Endothelial cell of umbilical vein (primary cell): ENCODE measurements around the gene PTP4A1. TPM values are rescaled to one million over a fixed set of nuclear protein-coding genes. Genes with fewer than 3 reads are reported as not detected.

Experiments
- BruUV-seq: library from RNA; stranded (reverse); fragments of 400-500 nt; replicated peaks from 2 replicates; lab custom pipeline; 2021; lab: Mats Ljungman, UMichigan
- CTCF ChIA-PET: fragments of 300-600, 350-600 bp; sonication (Branson Sonifier 250); formaldehyde crosslinking; loops from one replicate; lab custom pipeline; 2021; ENCODE audit warnings: antibody characterized with exemption, inconsistent platforms; lab: Charles Lee
- POLR2A ChIA-PET: fragments of 300-600, 350-600 bp; sonication (Branson Sonifier 250); formaldehyde crosslinking; loops from one replicate; lab custom pipeline; 2021; ENCODE audit warnings: antibody characterized with exemption, inconsistent platforms; lab: Charles Lee
- DNase-seq: peaks from one replicate; pipeline ENCODE4 v3.0.0-alpha.2; 2011; ENCODE audit warnings: low read depth, low spot score
- FAIRE-seq: peaks from 2 replicates; lab custom pipeline; 2011; peaks lifted over from hg19 to GRCh38; lab: Jason Lieb, UNC
- H2AFZ ChIP-seq: 2 replicates; pipeline ENCODE4 v1.6.0; 2012; ENCODE audit warnings: low read depth, low read length, control low read depth, inconsistent platforms
- H3K27ac ChIP-seq: 2 replicates; pipeline ENCODE4 v1.5.1; 2011; ENCODE audit warnings: low read depth, mild to moderate bottlenecking, control low read depth, low read length, moderate library complexity; ENCODE audit not compliant: insufficient read depth
- H3K27me3 ChIP-seq, 2 experiments: 2 replicates each; pipeline versions ENCODE4 v1.6.0 to v1.6.1; 2011; ENCODE audit warnings: low read length in 2 of 2, mixed read lengths in 1 of 2; ENCODE audit not compliant: control insufficient read depth in 2 of 2, insufficient read depth in 2 of 2
- H3K36me3 ChIP-seq, 2 experiments: 2 replicates in 1 of 2; 3 replicates in 1 of 2; pipeline ENCODE4 v1.5.1; 2011; ENCODE audit warnings: low read length in 2 of 2, mild to moderate bottlenecking in 1 of 2, moderate library complexity in 1 of 2; ENCODE audit not compliant: control insufficient read depth in 2 of 2, insufficient read depth in 2 of 2; ENCODE audit errors: extremely low read depth in 1 of 2
- H3K4me1 ChIP-seq: 3 replicates; pipeline ENCODE4 v1.5.1; 2011; ENCODE audit warnings: mild to moderate bottlenecking, low read length; ENCODE audit not compliant: control insufficient read depth, insufficient read depth; ENCODE audit errors: extremely low read depth
- H3K4me2 ChIP-seq: 2 replicates; pipeline ENCODE4 v1.6.1; 2011; ENCODE audit warnings: low read length, control low read depth, mixed read lengths; ENCODE audit not compliant: insufficient read depth
- H3K4me3 ChIP-seq, 3 experiments: fragments of 200-600 bp in 1 of 3; sonication (generic), shearing (Covaris generic) in 1 of 3; replicated peaks in 1 of 3; 2 replicates each; pipeline ENCODE4 v1.5.1; 2011 to 2016; ENCODE audit warnings: control low read depth in 3 of 3, low read length in 3 of 3, mild to moderate bottlenecking in 2 of 3, inconsistent platforms in 1 of 3, low read depth in 1 of 3, moderate library complexity in 1 of 3; ENCODE audit not compliant: insufficient read depth in 1 of 3
- H3K79me2 ChIP-seq: 2 replicates; pipeline ENCODE4 v1.6.0; 2012; ENCODE audit warnings: low read length, inconsistent platforms; ENCODE audit not compliant: control insufficient read depth, insufficient read depth
- H3K9ac ChIP-seq: replicated peaks from 2 replicates; pipeline ENCODE3; 2011; ENCODE audit warnings: low read length, control low read depth; ENCODE audit not compliant: insufficient read depth; ENCODE audit errors: extremely low read depth
- H3K9me1 ChIP-seq: replicated peaks from 3 replicates; pipeline ENCODE4 v1.6.0; 2011; ENCODE audit warnings: mild to moderate bottlenecking, low read length; ENCODE audit not compliant: control insufficient read depth, insufficient read depth; ENCODE audit errors: extremely low read depth
- H3K9me3 ChIP-seq: replicated peaks from 2 replicates; pipeline ENCODE4 v1.5.1; 2012; ENCODE audit warnings: low read length, inconsistent platforms; ENCODE audit not compliant: control insufficient read depth, insufficient read depth
- H4K20me1 ChIP-seq: replicated peaks from 2 replicates; pipeline ENCODE3; 2011; ENCODE audit warnings: mild to moderate bottlenecking, low read length; ENCODE audit not compliant: control insufficient read depth, insufficient read depth; ENCODE audit errors: extremely low read depth
- EZH2 ChIP-seq: IDR thresholded peaks from 2 replicates; pipeline ENCODE4 v1.6.1; 2012; ENCODE audit warnings: borderline replicate concordance, low read depth, mild to moderate bottlenecking, moderate library complexity, low read length, inconsistent platforms; ENCODE audit not compliant: severe bottlenecking
- FOS ChIP-seq: IDR thresholded peaks from 2 replicates; pipeline ENCODE4 v1.6.1; 2011; ENCODE audit warnings: mild to moderate bottlenecking, low read length, moderate library complexity, borderline replicate concordance; ENCODE audit not compliant: insufficient read depth
- GATA2 ChIP-seq: IDR thresholded peaks from 2 replicates; pipeline ENCODE4 v1.7.0; 2011; ENCODE audit warnings: low read depth, mild to moderate bottlenecking, moderate library complexity, mixed read lengths, low read length; ENCODE audit not compliant: insufficient read length, insufficient read depth
- JUN ChIP-seq: IDR thresholded peaks from 2 replicates; pipeline ENCODE4 v1.6.1; 2011; ENCODE audit warnings: borderline replicate concordance, low read depth; ENCODE audit not compliant: insufficient read length, insufficient read depth
- MYC ChIP-seq: IDR thresholded peaks from one replicate; pipeline ENCODE4 v1.6.1; 2011; ENCODE audit warnings: mild to moderate bottlenecking, low read depth, low read length
- POLR2A ChIP-seq: IDR thresholded peaks from 2 replicates; pipeline ENCODE4 v1.6.1; 2012; ENCODE audit warnings: low read depth, mild to moderate bottlenecking, control low read depth, low read length
- POLR2AphosphoS5 ChIP-seq: IDR thresholded peaks from 2 replicates; pipeline ENCODE4 v1.6.1; 2012; ENCODE audit warnings: low read depth, mild to moderate bottlenecking, control low read depth, low read length, moderate library complexity; ENCODE audit not compliant: insufficient read depth
- dilution Hi-C: fragments of 300-500 bp; cut with MboI; formaldehyde crosslinking; loops from one replicate; pipeline ENCODE4 v1.15.0; 2019; ENCODE audit warnings: low sequenced_read_pairs; ENCODE audit not compliant: extremely low pct_ligation_motif_present
- intact Hi-C: fragments of 100-400 bp; cut with micrococcal nuclease; formaldehyde crosslinking; loops from one replicate; pipeline ENCODE4 v1.10.0; 2022
- polyA plus RNA-seq, 4 experiments: library from polyadenylated mRNA; depleted of rRNA in 3 of 4; stranded (reverse) in 3 of 4; unstranded in 1 of 4; fragments of >200 nt; gene quantifications; 2 replicates each; pipeline versions ENCODE4 v1.2.1 to v1.2.3, GENCODE V29; 2011 to 2012; ENCODE audit warnings: missing spikeins in 1 of 4
- total RNA-seq: library from RNA; stranded (reverse); gene quantifications from 2 replicates; pipeline ENCODE4 v1.2.3, GENCODE V29; 2021
- TF ChIP-seq, protein P1 (sequence below), 2 donors: IDR thresholded peaks; 1 replicate in 1 of 2; 2 replicates in 1 of 2; pipeline ENCODE4 v1.5.1; 2011; ENCODE audit warnings: low read length in 2 of 2, mild to moderate bottlenecking in 2 of 2, moderate library complexity in 2 of 2, control low read depth in 1 of 2, inconsistent platforms in 1 of 2, low read depth in 1 of 2; ENCODE audit not compliant: insufficient read depth in 1 of 2; ENCODE audit errors: extremely low read depth in 1 of 2
- TF ChIP-seq, protein P2 (sequence below): IDR thresholded peaks from 2 replicates; pipeline ENCODE4 v1.6.1; 2011; ENCODE audit not compliant: insufficient read depth, insufficient read length

The PTP4A1 gene
- total and polyA plus RNA-seq, 2 donors (not counting 3 experiments of a cell fraction or from before 2014, with no cell fraction given) = 10.8 to 58.4 TPM

DNA sequence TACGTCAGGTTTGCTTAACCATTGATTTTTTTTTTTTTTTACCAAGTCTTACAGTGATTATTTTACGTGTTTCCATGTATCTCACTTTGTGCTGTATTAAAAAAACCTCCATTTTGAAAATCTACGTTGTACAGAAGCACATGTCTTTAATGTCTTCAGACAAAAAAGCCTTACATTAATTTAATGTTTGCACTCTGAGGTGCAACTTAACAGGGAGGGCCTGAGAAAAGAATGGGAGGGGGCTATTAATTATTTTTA, 8.4 kb downstream of the PTP4A1 start:
- H3K27me3 ChIP-seq = no peaks in the 10 kb centered on the region
- ChIA-PET CTCF (no interaction called here), POLR2A (no interaction called here)
- peaks cover 6% of the 10 kb centered on the region for H4K20me1 ChIP-seq
- no peak overlapping the region for H3K4me2 ChIP-seq
- peaks cover 21% of the 10 kb centered on the region for H3K79me2 ChIP-seq
- no TSS peak for BruUV-seq
- DNase-seq (no peak), FAIRE-seq (no peak)
- peaks cover 8 to 40% of the 10 kb centered on the region in 2 experiments for H3K36me3 ChIP-seq
- peaks cover under 1% of the 10 kb centered on the region for H3K4me1 ChIP-seq
- no peak overlapping the region for H2AFZ ChIP-seq
- dilution Hi-C loops = no loop called here
- no peak overlapping the region for H3K27ac ChIP-seq
- H3K9me3 ChIP-seq = no peaks in the 10 kb centered on the region
- no peak overlapping the region for H3K9ac ChIP-seq
- H3K4me3 ChIP-seq = no peak overlapping the region
- TF ChIP-seq POLR2A = no peak
- TF ChIP-seq GATA2 = no peak
- intact Hi-C loops = no loop called here
- no peaks in the 10 kb centered on the region for H3K9me1 ChIP-seq

DNA sequence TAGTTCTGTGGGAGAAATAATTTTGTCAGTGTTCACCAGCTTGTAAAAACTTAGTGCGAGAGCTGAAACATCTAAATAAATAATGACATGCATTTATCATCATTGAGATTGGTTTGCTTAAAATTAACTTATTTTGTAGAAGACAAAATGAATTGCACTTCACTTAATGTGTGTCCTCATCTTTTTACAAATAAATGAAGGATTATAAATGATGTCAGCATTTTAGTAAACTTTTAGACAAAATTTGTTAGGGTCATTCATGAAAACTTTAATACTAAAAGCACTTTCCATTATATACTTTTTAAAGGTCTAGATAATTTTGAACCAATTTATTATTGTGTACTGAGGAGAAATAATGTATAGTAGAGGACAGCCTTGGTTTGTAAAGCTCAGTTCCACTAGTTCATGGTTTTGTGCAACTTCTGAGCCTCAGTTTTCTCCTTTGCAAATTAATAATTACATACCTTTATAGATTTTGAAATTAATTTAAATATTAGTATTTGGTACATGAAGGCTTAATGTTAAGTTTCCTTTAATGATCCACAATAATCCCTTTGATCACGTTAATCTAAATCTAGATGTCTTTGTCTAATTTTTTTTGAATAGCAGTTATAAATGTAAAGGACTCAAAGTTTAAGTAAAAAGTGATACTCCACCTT, 9.2 kb downstream of the PTP4A1 start:
- no peaks in the 10 kb centered on the region for H3K27me3 ChIP-seq
- no peak overlapping the region for H3K9ac ChIP-seq
- H3K36me3 ChIP-seq = peaks cover 8 to 40% of the 10 kb centered on the region in 2 experiments
- no peak overlapping the region for H3K4me2 ChIP-seq
- no peak for TF ChIP-seq MYC
- TF ChIP-seq POLR2A = no peak
- TF ChIP-seq POLR2AphosphoS5 = no peak
- TF ChIP-seq, protein P1, sequence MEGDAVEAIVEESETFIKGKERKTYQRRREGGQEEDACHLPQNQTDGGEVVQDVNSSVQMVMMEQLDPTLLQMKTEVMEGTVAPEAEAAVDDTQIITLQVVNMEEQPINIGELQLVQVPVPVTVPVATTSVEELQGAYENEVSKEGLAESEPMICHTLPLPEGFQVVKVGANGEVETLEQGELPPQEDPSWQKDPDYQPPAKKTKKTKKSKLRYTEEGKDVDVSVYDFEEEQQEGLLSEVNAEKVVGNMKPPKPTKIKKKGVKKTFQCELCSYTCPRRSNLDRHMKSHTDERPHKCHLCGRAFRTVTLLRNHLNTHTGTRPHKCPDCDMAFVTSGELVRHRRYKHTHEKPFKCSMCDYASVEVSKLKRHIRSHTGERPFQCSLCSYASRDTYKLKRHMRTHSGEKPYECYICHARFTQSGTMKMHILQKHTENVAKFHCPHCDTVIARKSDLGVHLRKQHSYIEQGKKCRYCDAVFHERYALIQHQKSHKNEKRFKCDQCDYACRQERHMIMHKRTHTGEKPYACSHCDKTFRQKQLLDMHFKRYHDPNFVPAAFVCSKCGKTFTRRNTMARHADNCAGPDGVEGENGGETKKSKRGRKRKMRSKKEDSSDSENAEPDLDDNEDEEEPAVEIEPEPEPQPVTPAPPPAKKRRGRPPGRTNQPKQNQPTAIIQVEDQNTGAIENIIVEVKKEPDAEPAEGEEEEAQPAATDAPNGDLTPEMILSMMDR (IDR thresholded peaks at IDR 0.05; ENCODE audit: extremely low read depth in 1 of 2, insufficient read depth in 1 of 2, low read depth in 1 of 2, low read length in 2 of 2) = no peak
- no peak for TF ChIP-seq JUN
- TF ChIP-seq GATA2 = no peak
- TF ChIP-seq FOS = no peak
- TF ChIP-seq, protein P2, sequence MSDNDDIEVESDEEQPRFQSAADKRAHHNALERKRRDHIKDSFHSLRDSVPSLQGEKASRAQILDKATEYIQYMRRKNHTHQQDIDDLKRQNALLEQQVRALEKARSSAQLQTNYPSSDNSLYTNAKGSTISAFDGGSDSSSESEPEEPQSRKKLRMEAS = no peak
- no peak for TF ChIP-seq EZH2
- H4K20me1 ChIP-seq = peaks cover 6% of the 10 kb centered on the region
- FAIRE-seq (no peak), DNase-seq (no peak)
- no peak overlapping the region for H3K27ac ChIP-seq
- H3K4me1 ChIP-seq = no peaks in the 10 kb centered on the region
- POLR2A ChIA-PET = no interaction called here
- CTCF ChIA-PET = interaction anchor here (1.7 kb wide), 1 partner anchor 183 kb away, joined by 7 read pairs; no protein-coding TSS in a partner anchor
- BruUV-seq = no TSS peak
- peaks cover 13% of the 10 kb centered on the region for H3K79me2 ChIP-seq
- no peak overlapping the region for H3K4me3 ChIP-seq
- no peaks in the 10 kb centered on the region for H3K9me3 ChIP-seq
- no peak overlapping the region for H2AFZ ChIP-seq
- dilution Hi-C loops (no loop called here), intact Hi-C loops (no loop called here)
- H3K9me1 ChIP-seq = no peaks in the 10 kb centered on the region
